GM12874 (cell line): ENCODE measurements around the gene PODXL2.
A peak's percentile ranks its signal among the peaks of the same experiment; 100 is the strongest.

ENCODE experiments used
- TF ChIP-seq, protein P1 (sequence below): IDR thresholded peaks from 2 replicates; pipeline ENCODE4 v1.5.1; 2011; ENCODE audit warnings: low read depth, mild to moderate bottlenecking, control low read depth, low read length, moderate library complexity; ENCODE audit not compliant: insufficient read depth

PODXL2 gene

DNA sequence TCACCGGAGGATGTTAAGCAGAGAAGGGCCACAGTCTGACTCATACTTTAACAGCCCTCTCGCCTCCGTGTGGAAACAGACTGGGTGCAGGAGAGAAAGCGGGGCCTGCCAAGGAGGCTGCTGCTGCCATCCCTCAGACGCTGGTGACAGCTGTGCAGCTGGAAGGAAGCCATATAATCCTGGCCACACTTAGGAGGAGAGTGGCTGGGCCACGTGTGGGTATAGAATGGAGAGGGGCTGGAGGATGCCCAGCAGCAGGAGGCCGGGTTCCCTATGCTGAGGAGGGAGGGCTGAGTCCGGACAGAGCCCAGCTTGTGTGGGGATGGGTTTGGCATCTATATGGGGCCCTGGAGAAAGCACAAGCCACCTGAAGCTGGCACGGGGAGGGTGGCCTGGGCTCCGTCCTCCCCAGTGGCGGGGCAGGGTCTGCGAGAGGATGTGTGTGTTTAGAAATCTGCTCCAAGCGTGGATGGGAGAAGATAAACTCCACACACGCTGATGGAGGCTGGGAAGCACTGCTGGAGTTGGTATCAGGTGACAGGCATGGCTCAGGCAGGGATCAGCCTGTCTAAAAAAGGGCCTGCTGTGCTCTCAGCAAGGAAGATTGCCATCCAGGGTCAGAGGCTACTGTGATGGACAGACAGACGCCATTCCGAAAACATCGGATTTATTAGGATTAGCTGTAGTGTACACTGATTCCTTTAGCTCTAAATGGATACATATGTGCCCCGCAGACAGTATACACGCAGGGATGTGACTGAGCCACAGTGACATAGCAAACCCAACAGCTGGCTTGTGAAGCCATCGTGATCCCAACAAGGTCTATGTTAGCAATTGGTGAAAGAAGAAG, 59.7 kb downstream of the PODXL2 start:
- TF ChIP-seq, protein P1, sequence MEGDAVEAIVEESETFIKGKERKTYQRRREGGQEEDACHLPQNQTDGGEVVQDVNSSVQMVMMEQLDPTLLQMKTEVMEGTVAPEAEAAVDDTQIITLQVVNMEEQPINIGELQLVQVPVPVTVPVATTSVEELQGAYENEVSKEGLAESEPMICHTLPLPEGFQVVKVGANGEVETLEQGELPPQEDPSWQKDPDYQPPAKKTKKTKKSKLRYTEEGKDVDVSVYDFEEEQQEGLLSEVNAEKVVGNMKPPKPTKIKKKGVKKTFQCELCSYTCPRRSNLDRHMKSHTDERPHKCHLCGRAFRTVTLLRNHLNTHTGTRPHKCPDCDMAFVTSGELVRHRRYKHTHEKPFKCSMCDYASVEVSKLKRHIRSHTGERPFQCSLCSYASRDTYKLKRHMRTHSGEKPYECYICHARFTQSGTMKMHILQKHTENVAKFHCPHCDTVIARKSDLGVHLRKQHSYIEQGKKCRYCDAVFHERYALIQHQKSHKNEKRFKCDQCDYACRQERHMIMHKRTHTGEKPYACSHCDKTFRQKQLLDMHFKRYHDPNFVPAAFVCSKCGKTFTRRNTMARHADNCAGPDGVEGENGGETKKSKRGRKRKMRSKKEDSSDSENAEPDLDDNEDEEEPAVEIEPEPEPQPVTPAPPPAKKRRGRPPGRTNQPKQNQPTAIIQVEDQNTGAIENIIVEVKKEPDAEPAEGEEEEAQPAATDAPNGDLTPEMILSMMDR: no peak

GRCh38 chr3:127689266-127689860, 60.4 kb downstream of the PODXL2 start:
- TF ChIP-seq, protein P1: no peak

DNA sequence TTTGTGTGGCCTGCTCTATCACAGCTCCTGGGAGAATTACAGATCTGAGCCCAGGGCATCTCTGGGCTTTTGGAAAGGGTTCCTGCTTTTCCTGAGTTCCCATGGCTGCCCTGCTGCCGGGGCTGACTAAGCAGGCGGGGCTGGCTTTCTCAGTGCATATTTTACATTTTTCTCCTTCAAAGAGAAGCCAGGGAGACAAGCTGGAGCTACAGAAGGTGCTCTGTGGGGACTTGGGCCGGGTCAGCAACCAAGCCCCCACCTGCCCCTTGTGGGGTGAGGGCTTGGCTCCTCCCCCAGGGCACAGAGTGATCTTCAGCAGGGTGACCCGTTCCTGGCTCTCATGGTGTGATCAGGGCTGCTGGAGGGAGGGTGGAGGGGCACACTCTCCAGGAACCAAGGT, 61.1 kb downstream of the PODXL2 start:
- TF ChIP-seq, protein P1: no peak

- TF ChIP-seq, protein P1: peak; percentile 57
Measured at GRCh38 chr3:127690823-127691452, 62.0 kb downstream of the PODXL2 start.

DNA sequence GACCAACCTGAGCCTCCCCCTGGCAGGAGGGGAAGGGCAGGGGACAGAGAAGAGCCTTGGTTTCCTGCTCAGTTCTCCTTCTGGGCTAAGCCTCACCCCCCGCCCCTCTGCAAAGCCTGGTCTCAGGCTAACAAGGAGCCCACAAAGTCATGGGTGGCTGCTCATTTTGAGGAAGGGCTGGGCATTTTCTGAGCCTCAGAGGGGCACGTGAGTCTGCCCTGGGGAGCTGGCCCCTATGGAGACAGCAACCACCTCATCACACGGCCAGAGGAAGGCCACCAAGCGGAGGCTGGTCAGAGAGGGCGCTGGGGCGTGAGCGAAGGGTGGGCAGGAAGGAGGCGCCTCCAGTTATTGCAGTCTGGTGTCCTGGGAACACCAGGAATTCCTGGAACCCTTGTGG, 62.5 kb downstream of the PODXL2 start:
- TF ChIP-seq, protein P1: no peak

- TF ChIP-seq, protein P1: no peak
Measured at GRCh38 chr3:127691974-127692373, 63.0 kb downstream of the PODXL2 start.
